ENCODE data around the gene PRKD1.

- TF ChIP-seq SP1 (IDR thresholded peaks at IDR 0.05; ENCODE audit: low read depth), result no peak
- no peak for TF ChIP-seq CTCF (IDR thresholded peaks at IDR 0.05 in 2 of 3, conservative IDR thresholded peaks at IDR 0.05 in 1 of 3; ENCODE audit: borderline replicate concordance in 1 of 3, insufficient read depth in 1 of 3, low read depth in 2 of 3, low read length in 2 of 3)
- TF ChIP-seq POLR2A (IDR thresholded peaks at IDR 0.05; ENCODE audit: borderline replicate concordance, extremely low read depth, insufficient read depth, insufficient read length), result no peak
- TF ChIP-seq ZFX (IDR thresholded peaks at IDR 0.05), result no peak
- no peak for TF ChIP-seq EZH2phosphoT487 (IDR thresholded peaks at IDR 0.05; ENCODE audit: borderline replicate concordance)
- no peak for TF ChIP-seq ELF1 (IDR thresholded peaks at IDR 0.05; ENCODE audit: borderline replicate concordance, low read depth)
- TF ChIP-seq ZNF274 (IDR thresholded peaks at IDR 0.05; ENCODE audit: low read depth, low read length), result no peak
Observed at GRCh38 chr14:29749829-29750228, 177.8 kb downstream of the PRKD1 start.

All from HCT116 (cell line).